OCI-LY3 (cell line): ENCODE measurements around the gene ZSWIM6.

Experiments used
- H2AFZ ChIP-seq: fragments of 200-600, 300-600 bp; shearing (Covaris generic); 2 replicates; pipeline ENCODE4 v1.6.0; 2014; ENCODE audit warnings: antibody characterized with exemption, low read depth, low read length
- H3K27ac ChIP-seq: fragments of 200-600, 300-600 bp; sonication (generic); 2 replicates; pipeline ENCODE4 v1.5.1; 2014; ENCODE audit warnings: mild to moderate bottlenecking, low read length, moderate library complexity, mixed read lengths
- H3K27me3 ChIP-seq: fragments of 200-600, 300-600 bp; sonication (generic); 2 replicates; pipeline ENCODE4 v1.6.1; 2014; ENCODE audit warnings: low read depth, low read length, mixed read lengths
- H3K36me3 ChIP-seq: fragments of 200-600, 300-600 bp; sonication (generic); replicated peaks from 2 replicates; pipeline ENCODE3; 2014; ENCODE audit warnings: low read depth, low read length, mixed read lengths
- H3K4me1 ChIP-seq: fragments of 300-600, 200-600 bp; sonication (generic); 2 replicates; pipeline ENCODE4 v1.6.1; 2014; ENCODE audit warnings: low read length, mixed read lengths
- H3K4me2 ChIP-seq: fragments of 200-600, 300-600 bp; sonication (generic); 2 replicates; pipeline ENCODE4 v1.6.1; 2014; ENCODE audit warnings: low read length, mixed read lengths
- H3K4me3 ChIP-seq: fragments of 300-600, 200-600 bp; sonication (generic); 2 replicates; pipeline ENCODE4 v1.5.1; 2014; ENCODE audit warnings: antibody characterized with exemption, mild to moderate bottlenecking, low read length, moderate library complexity
- H3K79me2 ChIP-seq: fragments of 300-600, 200-600 bp; shearing (Covaris generic); 2 replicates; pipeline ENCODE4 v1.6.1; 2014; ENCODE audit warnings: mild to moderate bottlenecking, low read length, mixed read lengths
- H3K9ac ChIP-seq: fragments of 300-600, 200-600 bp; shearing (Covaris generic); 2 replicates; pipeline ENCODE4 v1.6.0; 2014; ENCODE audit warnings: mild to moderate bottlenecking, low read length, moderate library complexity
- H3K9me3 ChIP-seq: fragments of 200-600, 300-600 bp; shearing (Covaris generic); 2 replicates; pipeline ENCODE4 v1.6.1; 2014; ENCODE audit warnings: low read length, mixed read lengths; ENCODE audit not compliant: insufficient read depth
- H4K20me1 ChIP-seq: fragments of 200-600, 300-600 bp; sonication (generic); 2 replicates; pipeline ENCODE4 v1.6.1; 2016; ENCODE audit warnings: low read length, mixed read lengths; ENCODE audit not compliant: insufficient read depth
- CTCF ChIP-seq: fragments of 200-600, 300-600 bp; sonication (generic); IDR thresholded peaks from 2 replicates; pipeline ENCODE4 v1.5.1; 2014; ENCODE audit warnings: antibody characterized with exemption, low read length, low read depth
- EZH2phosphoT487 ChIP-seq: fragments of 200-600 bp; shearing (Covaris generic); IDR thresholded peaks from 2 replicates; pipeline ENCODE4 v1.6.1; 2018; ENCODE audit warnings: antibody characterized with exemption, mixed run types, low read depth

Gene ZSWIM6

GRCh38 chr5:61414806-61415205, 82.7 kb downstream of the ZSWIM6 start:
- Histone ChIP-seq H3K27me3 (no peaks in the 10 kb centered on the region), H3K9ac (no peak overlapping the region), H4K20me1 (peaks cover 26% of the 10 kb centered on the region), H3K36me3 (no peaks in the 10 kb centered on the region), H3K4me3 (no peak overlapping the region), H2AFZ (no peak overlapping the region), H3K79me2 (peaks cover 25% of the 10 kb centered on the region), H3K4me1 (peaks cover 13% of the 10 kb centered on the region), H3K4me2 (no peak overlapping the region), H3K9me3 (no peaks in the 10 kb centered on the region), H3K27ac (no peak overlapping the region)
- TF ChIP-seq CTCF (no peak), EZH2phosphoT487 (no peak)

GRCh38 chr5:61416010-61416409, 84.0 kb downstream of the ZSWIM6 start:
- no peak overlapping the region for H3K9ac ChIP-seq
- H3K27me3 ChIP-seq, result no peaks in the 10 kb centered on the region
- no peak overlapping the region for H2AFZ ChIP-seq
- no peaks in the 10 kb centered on the region for H3K9me3 ChIP-seq
- peaks cover 11% of the 10 kb centered on the region for H3K4me1 ChIP-seq
- peaks cover 22% of the 10 kb centered on the region for H3K79me2 ChIP-seq
- peak overlapping the region; percentile 27; the same call in 1 of the 2 replicates for H3K4me3 ChIP-seq
- TF ChIP-seq EZH2phosphoT487 (no peak), CTCF (no peak)
- H3K36me3 ChIP-seq, result no peaks in the 10 kb centered on the region
- no peak overlapping the region for H3K27ac ChIP-seq
- peaks cover 24% of the 10 kb centered on the region for H4K20me1 ChIP-seq
- H3K4me2 ChIP-seq, result peak overlapping the region; percentile 72

DNA sequence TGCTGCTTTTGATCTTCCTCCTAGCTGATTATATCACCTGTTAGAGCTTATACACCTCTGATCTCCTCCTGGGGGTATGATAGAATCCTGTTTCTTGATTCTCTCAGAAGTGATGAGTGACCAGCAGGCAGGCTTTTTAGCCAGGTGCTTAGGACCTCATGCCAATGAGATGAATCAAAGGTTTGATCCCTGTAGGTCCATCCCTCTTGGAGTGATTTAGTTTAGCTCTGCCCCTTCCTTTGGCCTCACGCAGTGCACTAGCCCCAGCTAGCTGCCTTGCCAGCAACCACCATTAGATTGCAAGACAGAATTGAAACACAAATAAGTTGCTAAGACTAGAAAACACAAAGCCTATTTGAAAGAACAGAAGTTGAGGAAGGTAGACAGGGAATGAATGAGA, 84.4 kb downstream of the ZSWIM6 start:
- H3K4me2 ChIP-seq, result 0 out of 2 replicates have a peak overlapping the region, but pooled peaks have one; percentile 10
- H3K4me1 ChIP-seq, result peaks cover 11% of the 10 kb centered on the region
- no peak overlapping the region for H3K9ac ChIP-seq
- no peak for TF ChIP-seq CTCF
- TF ChIP-seq EZH2phosphoT487, result no peak
- peaks cover 22% of the 10 kb centered on the region for H3K79me2 ChIP-seq
- no peak overlapping the region for H2AFZ ChIP-seq
- H4K20me1 ChIP-seq, result peaks cover 24% of the 10 kb centered on the region
- H3K27me3 ChIP-seq, result no peaks in the 10 kb centered on the region
- no peaks in the 10 kb centered on the region for H3K36me3 ChIP-seq
- no peak overlapping the region for H3K27ac ChIP-seq
- no peak overlapping the region for H3K4me3 ChIP-seq
- no peaks in the 10 kb centered on the region for H3K9me3 ChIP-seq

DNA sequence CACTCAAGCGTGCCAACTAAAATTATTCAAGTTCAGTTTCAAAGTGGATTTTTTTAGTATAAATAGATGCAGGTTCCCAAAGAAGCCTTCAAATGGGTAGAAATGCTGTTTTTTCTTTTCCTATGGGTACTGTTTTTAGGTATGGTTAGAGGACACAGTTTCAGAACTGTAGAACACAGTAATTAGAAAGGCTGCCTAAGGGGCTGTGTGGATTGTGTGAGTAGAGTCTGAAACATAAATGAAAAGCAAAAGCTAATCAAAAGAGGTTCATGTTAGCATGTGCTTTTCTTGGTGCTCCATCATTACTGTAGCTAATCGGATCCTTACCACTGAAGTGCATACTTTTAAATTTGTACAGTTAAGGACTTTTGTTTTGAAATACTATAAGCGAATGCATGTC, 85.3 kb downstream of the ZSWIM6 start:
- no peak overlapping the region for H2AFZ ChIP-seq
- peaks cover 11% of the 10 kb centered on the region for H3K4me1 ChIP-seq
- no peaks in the 10 kb centered on the region for H3K9me3 ChIP-seq
- TF ChIP-seq EZH2phosphoT487, result no peak
- TF ChIP-seq CTCF, result no peak
- no peaks in the 10 kb centered on the region for H3K27me3 ChIP-seq
- H4K20me1 ChIP-seq, result peaks cover 24% of the 10 kb centered on the region
- no peak overlapping the region for H3K9ac ChIP-seq
- H3K4me2 ChIP-seq, result no peak overlapping the region
- peaks cover 18% of the 10 kb centered on the region for H3K79me2 ChIP-seq
- no peak overlapping the region for H3K4me3 ChIP-seq
- H3K27ac ChIP-seq, result no peak overlapping the region
- no peaks in the 10 kb centered on the region for H3K36me3 ChIP-seq
